K562 (cell line): ENCODE results near the gene SEC61A1. TPM values are rescaled to one million over a fixed set of nuclear protein-coding genes. Genes with fewer than 3 reads are reported as not detected.

Experiments
- CCNT2 ChIP-seq: IDR thresholded peaks from 2 replicates; pipeline ENCODE4 v1.6.1; 2011; ENCODE audit warnings: borderline replicate concordance, low read depth, mild to moderate bottlenecking, moderate library complexity, mixed read lengths, low read length; ENCODE audit not compliant: insufficient read length; ENCODE audit errors: extremely low read depth
- HINFP ChIP-seq: fragments of 450-650 bp; conservative IDR thresholded peaks from 2 replicates; pipeline ENCODE4 v1.6.1; 2016; ENCODE audit warnings: missing genetic modification characterization, low read depth, mild to moderate bottlenecking, control low read depth, missing compliant biosample characterization
- NEUROD1 ChIP-seq: fragments of 150-350 bp; IDR thresholded peaks from 2 replicates; pipeline ENCODE4 v1.6.1; 2014; ENCODE audit warnings: borderline replicate concordance, low read length, low read depth; ENCODE audit not compliant: partially characterized antibody
- PRMT5 ChIP-seq: sonication (generic); formaldehyde crosslinking; IDR thresholded peaks from 2 replicates; pipeline ENCODE4 v1.5.0; 2020; ENCODE audit warnings: missing genetic modification reagents
- RFX1 ChIP-seq: fragments of 450-650 bp; IDR thresholded peaks from 2 replicates; pipeline ENCODE4 v1.6.1; 2016; ENCODE audit warnings: mild to moderate bottlenecking, moderate library complexity
- SRSF3 ChIP-seq: fragments of 200-400 bp; formaldehyde crosslinking; IDR thresholded peaks from 2 replicates; pipeline ENCODE4 v1.6.1; 2016; ENCODE audit warnings: mild to moderate bottlenecking, low read length, moderate library complexity; ENCODE audit not compliant: insufficient read depth
- SRSF7 ChIP-seq: fragments of 200-400 bp; formaldehyde crosslinking; optimal IDR thresholded peaks from 2 replicates; pipeline ENCODE3; 2017; ENCODE audit warnings: mild to moderate bottlenecking, low read depth, low read length
- ZBTB17 ChIP-seq: fragments of 450-650 bp; formaldehyde crosslinking; IDR thresholded peaks from 2 replicates; pipeline ENCODE4 v1.4.0; 2020; ENCODE audit warnings: mild to moderate bottlenecking
- ZNF407 ChIP-seq: fragments of 450-650 bp; IDR thresholded peaks from 2 replicates; pipeline ENCODE4 v1.6.1; 2016; ENCODE audit warnings: low read depth
- ZNF699 ChIP-seq: fragments of 250-450 bp; sonication (Bioruptor Pico); IDR thresholded peaks from 2 replicates; pipeline ENCODE4 v1.8.0; 2021; ENCODE audit warnings: mild to moderate bottlenecking, moderate library complexity; ENCODE audit not compliant: insufficient replicate concordance
- polyA plus RNA-seq, 8 experiments: library from polyadenylated mRNA; depleted of rRNA in 4 of 8; stranded (reverse) in 5 of 8; unstranded in 3 of 8; fragments of >200 nt; fragmentation: Nextera tagmentation in 2 of 8; fragmentation: Illumina TruSeq in 1 of 8; extraction: Ambion mirVana in 2 of 8; extraction: Trizol in 1 of 8; gene quantifications; 2 replicates each; pipeline versions ENCODE4 v1.2.1 to v1.2.3, GENCODE V29; 2011 to 2014; ENCODE audit warnings: inconsistent platforms in 1 of 8, missing spikeins in 1 of 8
- total RNA-seq, 7 experiments: library from RNA; depleted of rRNA in 6 of 7; stranded (reverse); fragments of >200 nt in 6 of 7; fragmentation: Illumina TruSeq in 2 of 7; extraction: Trizol in 2 of 7; gene quantifications; 2 replicates each; pipeline versions ENCODE4 v1.2.1 to v1.2.3, GENCODE V29; 2011 to 2021; ENCODE audit warnings: low replicate concordance in 1 of 7
- TF ChIP-seq, protein P1 (sequence below), 3 experiments: fragments of 200-800 bp in 1 of 3; fragments of 250-450 bp in 1 of 3; fragments of 450-650 bp in 1 of 3; sonication (Bioruptor Pico) in 1 of 3; sonication (Bioruptor generic) in 1 of 3; formaldehyde crosslinking in 1 of 3; IDR thresholded peaks; 2 replicates each; pipeline versions ENCODE4 v1.6.1 to v1.8.0; 2016 to 2022; ENCODE audit warnings: mild to moderate bottlenecking in 2 of 3, missing genetic modification characterization in 2 of 3, missing compliant biosample characterization in 1 of 3, moderate library complexity in 1 of 3

SEC61A1 gene
- total and polyA plus RNA-seq, 9 of the 15 experiments (the other 6 are each of a cell fraction or from before 2014, with no cell fraction given), result 1.9 to 140 (median 79.1) TPM

DNA sequence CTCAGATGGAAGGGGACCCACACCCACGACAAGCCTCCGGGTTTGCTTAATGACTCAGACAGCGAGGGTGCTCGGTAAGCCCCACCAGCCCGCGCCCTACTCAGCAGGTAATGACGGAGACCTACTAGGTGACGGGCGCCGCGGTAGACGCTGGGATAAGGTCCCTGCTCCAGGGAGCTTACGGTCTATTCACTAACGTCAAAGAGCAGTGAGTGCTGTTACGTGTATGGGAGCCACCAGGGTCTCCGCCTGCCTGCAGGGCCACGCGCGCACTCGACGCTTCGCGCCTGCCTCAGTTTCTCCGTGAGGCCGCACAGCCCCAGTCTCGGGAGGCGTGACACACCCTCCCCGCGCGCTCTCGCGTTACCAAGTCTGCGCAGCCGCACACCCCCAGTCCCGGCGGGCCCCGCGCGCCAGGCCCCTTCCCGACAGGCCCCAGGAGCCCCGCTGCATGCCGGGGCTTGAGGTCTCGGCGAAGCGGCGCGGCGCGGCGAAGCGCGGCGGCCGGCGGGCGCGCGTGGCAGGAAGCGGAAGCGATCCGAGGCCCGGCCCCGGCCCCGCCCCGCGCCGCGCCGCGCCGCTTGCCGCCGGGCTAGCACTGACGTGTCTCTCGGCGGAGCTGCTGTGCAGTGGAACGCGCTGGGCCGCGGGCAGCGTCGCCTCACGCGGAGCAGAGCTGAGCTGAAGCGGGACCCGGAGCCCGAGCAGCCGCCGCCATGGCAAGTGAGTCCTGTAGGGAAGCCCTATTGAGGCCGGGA lies at the start of gene SEC61A1 (continued):
- no peak for TF ChIP-seq ZNF407
- no peak for TF ChIP-seq ZNF699
- TF ChIP-seq SRSF7, result no peak
- TF ChIP-seq, protein P1, sequence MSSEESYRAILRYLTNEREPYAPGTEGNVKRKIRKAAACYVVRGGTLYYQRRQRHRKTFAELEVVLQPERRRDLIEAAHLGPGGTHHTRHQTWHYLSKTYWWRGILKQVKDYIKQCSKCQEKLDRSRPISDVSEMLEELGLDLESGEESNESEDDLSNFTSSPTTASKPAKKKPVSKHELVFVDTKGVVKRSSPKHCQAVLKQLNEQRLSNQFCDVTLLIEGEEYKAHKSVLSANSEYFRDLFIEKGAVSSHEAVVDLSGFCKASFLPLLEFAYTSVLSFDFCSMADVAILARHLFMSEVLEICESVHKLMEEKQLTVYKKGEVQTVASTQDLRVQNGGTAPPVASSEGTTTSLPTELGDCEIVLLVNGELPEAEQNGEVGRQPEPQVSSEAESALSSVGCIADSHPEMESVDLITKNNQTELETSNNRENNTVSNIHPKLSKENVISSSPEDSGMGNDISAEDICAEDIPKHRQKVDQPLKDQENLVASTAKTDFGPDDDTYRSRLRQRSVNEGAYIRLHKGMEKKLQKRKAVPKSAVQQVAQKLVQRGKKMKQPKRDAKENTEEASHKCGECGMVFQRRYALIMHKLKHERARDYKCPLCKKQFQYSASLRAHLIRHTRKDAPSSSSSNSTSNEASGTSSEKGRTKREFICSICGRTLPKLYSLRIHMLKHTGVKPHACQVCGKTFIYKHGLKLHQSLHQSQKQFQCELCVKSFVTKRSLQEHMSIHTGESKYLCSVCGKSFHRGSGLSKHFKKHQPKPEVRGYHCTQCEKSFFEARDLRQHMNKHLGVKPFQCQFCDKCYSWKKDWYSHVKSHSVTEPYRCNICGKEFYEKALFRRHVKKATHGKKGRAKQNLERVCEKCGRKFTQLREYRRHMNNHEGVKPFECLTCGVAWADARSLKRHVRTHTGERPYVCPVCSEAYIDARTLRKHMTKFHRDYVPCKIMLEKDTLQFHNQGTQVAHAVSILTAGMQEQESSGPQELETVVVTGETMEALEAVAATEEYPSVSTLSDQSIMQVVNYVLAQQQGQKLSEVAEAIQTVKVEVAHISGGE (CRISPR knock-in tag; IDR thresholded peaks at IDR 0.05), result peak in 1 of 3 experiments; percentile 84; a peak in 2 of 6 replicates
- TF ChIP-seq CCNT2, result peak; percentile 77
- TF ChIP-seq HINFP (tag), result no peak
- TF ChIP-seq ZBTB17 (CRISPR knock-in tag), result no peak
- TF ChIP-seq RFX1, result no peak
- TF ChIP-seq SRSF3, result no peak
- TF ChIP-seq NEUROD1, result peak; percentile 29
- TF ChIP-seq PRMT5 (CRISPR knock-in tag), result no peak
